ENCODE data around the gene PDCD10. TPM values are rescaled to one million over a fixed set of nuclear protein-coding genes. Genes with fewer than 3 reads are reported as not detected.

Gene PDCD10
- total RNA-seq, 2 experiments from 2014 or later, result 46.6 to 55.7 TPM

DNA sequence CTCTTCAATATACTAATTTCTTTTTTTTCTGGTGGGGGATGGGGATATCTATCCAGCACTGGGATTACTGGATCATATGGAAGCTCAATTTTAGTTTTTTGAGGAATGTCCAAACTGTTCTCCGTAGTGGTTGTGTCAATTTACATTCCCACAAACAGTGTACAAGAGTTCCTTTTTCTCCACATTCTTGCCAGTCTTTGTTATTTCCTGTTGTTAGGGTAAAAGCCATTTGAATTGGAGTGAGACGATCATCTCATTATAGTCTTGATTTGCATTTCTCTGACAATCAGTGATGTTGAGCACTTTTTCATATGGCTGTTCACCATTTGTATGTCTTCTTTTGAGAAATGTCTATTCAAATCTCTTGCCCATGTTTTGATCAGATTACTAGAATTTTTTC is 68.1 kb downstream of the PDCD10 start:
- no peak for DNase-seq
- no peaks in the 10 kb centered on the region for H3K4me1 Mint-ChIP-seq (ENCODE audit: low read depth)
- H3K4me3 Mint-ChIP-seq, result no peak overlapping the region
- H3K36me3 Mint-ChIP-seq (ENCODE audit: low read depth), result peaks cover 3% of the 10 kb centered on the region
- no peaks in the 10 kb centered on the region for H3K27me3 Mint-ChIP-seq (ENCODE audit: low read depth)
- peaks cover 2% of the 10 kb centered on the region for H3K9me3 Mint-ChIP-seq
- intact Hi-C loops (cut with micrococcal nuclease), result no loop called here
- CTCF ChIA-PET, result no interaction called here
- no peak overlapping the region for H3K27ac Mint-ChIP-seq

DNA sequence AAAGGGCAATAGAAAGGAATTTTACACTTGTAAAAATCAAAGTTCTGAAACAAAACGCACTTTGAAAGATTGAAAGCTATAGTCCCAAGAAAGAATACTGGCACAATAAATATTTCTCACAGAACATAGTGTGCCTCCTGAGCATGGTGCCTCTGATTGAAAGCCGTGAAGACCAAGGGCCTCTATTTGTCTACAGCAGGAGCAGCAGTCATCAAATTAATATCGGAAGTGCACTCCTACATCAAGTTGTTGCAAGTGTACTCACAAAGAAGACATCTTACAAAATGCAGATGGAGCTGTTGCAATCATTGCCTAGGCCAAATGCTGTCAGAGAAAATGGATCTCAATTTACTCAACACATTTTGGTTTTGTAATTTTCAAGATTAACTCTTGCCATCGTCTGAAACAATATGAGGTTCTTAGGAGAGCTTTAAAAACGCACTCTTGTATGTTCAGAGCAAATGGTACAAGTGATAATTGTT is 71.7 kb downstream of the PDCD10 start:
- Mint-ChIP-seq H3K27me3 (ENCODE audit: low read depth) (peaks cover 7% of the 10 kb centered on the region), H3K4me3 (no peak overlapping the region), H3K27ac (no peak overlapping the region), H3K9me3 (peaks cover 2% of the 10 kb centered on the region), H3K36me3 (ENCODE audit: low read depth) (peaks cover 1% of the 10 kb centered on the region), H3K4me1 (ENCODE audit: low read depth) (no peaks in the 10 kb centered on the region)
- intact Hi-C loops (cut with micrococcal nuclease), result no loop called here
- CTCF ChIA-PET, result no interaction called here
- DNase-seq, result no peak

DNA sequence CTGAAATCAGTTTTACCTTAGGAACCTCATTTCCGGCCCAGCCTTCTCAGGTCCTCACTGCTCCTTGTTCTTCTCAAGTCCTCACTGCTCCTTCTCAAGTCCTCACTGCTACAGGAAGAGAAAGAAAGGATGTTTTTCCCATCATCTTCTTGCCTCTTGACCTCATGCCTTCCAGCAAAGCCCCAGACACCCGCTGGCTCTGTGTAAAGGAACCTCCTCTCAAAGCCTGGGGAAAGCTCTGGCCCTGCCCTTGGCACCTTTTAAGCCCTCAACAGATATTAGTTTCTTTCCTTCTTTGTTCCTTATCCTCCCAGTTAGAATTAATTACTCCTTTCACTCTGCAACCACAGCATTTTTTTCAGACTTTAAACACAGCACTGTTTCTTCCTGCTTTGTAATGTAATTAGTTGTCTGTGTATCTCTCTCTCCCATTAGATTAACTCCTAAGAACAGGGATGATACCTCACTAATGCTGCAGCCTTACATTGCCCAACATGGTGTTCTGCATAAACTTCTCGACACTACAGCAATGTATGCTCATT is 76.9 kb downstream of the PDCD10 start:
- no peaks in the 10 kb centered on the region for H3K36me3 Mint-ChIP-seq (ENCODE audit: low read depth)
- CTCF ChIA-PET, result no interaction called here

DNA sequence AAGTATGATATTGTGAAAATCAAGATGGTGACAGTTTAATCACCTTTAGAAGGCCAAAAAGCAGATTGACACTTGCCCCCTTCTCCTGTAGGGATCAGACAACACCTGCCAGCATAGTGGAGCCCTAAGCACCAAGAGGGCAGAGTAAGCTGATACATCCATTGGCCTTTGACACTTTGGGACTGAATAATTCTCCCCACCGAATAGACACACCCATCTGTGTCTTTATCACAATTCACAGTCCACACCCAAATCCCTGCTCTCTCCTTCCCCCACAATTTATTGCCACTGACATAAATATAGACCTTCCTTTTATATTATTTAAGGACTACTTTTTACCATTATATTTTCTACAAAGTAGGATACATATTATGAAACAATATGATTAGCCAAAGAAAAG is 77.9 kb downstream of the PDCD10 start:
- H3K27ac Mint-ChIP-seq, result no peak overlapping the region
- CTCF ChIA-PET, result no interaction called here
- no peaks in the 10 kb centered on the region for H3K36me3 Mint-ChIP-seq (ENCODE audit: low read depth)
- H3K9me3 Mint-ChIP-seq, result no peaks in the 10 kb centered on the region
- H3K4me1 Mint-ChIP-seq (ENCODE audit: low read depth), result peaks cover 5% of the 10 kb centered on the region
- DNase-seq, result no peak
- peaks cover 9% of the 10 kb centered on the region for H3K27me3 Mint-ChIP-seq (ENCODE audit: low read depth)
- intact Hi-C loops (cut with micrococcal nuclease), result no loop called here
- H3K4me3 Mint-ChIP-seq, result no peak overlapping the region

More for the DNA sequence above, 76.9 kb downstream of the PDCD10 start:
- H3K27me3 Mint-ChIP-seq (ENCODE audit: low read depth), result peaks cover 9% of the 10 kb centered on the region
- intact Hi-C loops (cut with micrococcal nuclease), result no loop called here
- no peak for DNase-seq
- H3K4me1 Mint-ChIP-seq (ENCODE audit: low read depth), result peaks cover 5% of the 10 kb centered on the region
- H3K4me3 Mint-ChIP-seq, result no peak overlapping the region
- no peak overlapping the region for H3K27ac Mint-ChIP-seq
- H3K9me3 Mint-ChIP-seq, result no peaks in the 10 kb centered on the region

DNA sequence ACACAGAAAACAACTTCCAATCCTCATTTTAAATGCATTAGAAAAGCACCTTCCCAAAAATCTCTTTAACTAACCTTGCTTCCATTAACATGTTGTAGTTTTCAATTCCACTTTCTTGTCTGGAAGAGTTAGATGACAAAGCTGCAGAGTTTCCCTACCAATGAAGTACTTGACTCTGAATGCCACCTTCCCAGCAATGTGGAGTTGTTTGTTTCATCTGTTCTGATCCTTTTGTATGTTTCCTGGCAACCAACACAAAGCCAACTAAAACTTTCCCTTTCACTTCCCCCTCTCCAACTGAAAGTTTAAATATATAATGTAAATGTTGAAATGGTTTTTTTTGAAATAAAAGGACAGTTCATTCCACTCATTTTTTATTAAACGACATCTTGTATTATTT is 80.9 kb downstream of the PDCD10 start, which contains the start of gene WDR49:
WDR49 (minus strand) TSS at position 183 of the 400 bp plus-strand sequence. CDS start 517 bp downstream, outside the sequence.
- Mint-ChIP-seq H3K27me3 (ENCODE audit: low read depth) (peaks cover 3% of the 10 kb centered on the region), H3K27ac (no peak within 1 kb of the TSS), H3K4me1 (ENCODE audit: low read depth) (peaks cover 13% of the 10 kb centered on the region), H3K9me3 (no peaks in the 10 kb centered on the region), H3K36me3 (ENCODE audit: low read depth) (no peaks in the 10 kb centered on the region), H3K4me3 (no peak within 1 kb of the TSS)
- CTCF ChIA-PET, result no interaction called here
- intact Hi-C loops (cut with micrococcal nuclease), result no loop called here
- no peak for DNase-seq

DNA sequence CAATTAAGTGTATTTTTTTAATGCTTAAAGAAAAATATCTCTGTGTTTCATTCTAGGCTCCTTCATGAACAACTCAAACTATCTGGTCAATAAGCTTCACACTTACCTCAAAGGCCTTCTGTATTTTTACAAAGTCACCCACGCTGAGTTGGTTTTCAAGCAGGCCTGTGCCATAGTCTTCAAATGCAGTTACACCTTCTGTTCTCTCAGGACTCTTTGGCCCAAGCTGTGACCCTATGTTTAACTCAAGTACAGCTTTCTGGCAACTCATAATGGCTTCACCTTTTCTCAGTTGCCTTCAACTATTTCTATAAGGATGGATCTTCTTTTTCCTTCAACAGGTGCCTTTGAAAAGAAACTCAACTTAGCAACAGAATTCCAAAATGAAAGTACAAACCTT is 81.5 kb downstream of the PDCD10 start:
- no peaks in the 10 kb centered on the region for H3K36me3 Mint-ChIP-seq (ENCODE audit: low read depth)
- H3K9me3 Mint-ChIP-seq, result no peaks in the 10 kb centered on the region
- H3K4me1 Mint-ChIP-seq (ENCODE audit: low read depth), result peaks cover 13% of the 10 kb centered on the region
- H3K27me3 Mint-ChIP-seq (ENCODE audit: low read depth), result peaks cover 3% of the 10 kb centered on the region
- DNase-seq, result no peak
- H3K27ac Mint-ChIP-seq, result no peak overlapping the region
- H3K4me3 Mint-ChIP-seq, result no peak overlapping the region
- CTCF ChIA-PET, result no interaction called here
- intact Hi-C loops (cut with micrococcal nuclease), result no loop called here

DNA sequence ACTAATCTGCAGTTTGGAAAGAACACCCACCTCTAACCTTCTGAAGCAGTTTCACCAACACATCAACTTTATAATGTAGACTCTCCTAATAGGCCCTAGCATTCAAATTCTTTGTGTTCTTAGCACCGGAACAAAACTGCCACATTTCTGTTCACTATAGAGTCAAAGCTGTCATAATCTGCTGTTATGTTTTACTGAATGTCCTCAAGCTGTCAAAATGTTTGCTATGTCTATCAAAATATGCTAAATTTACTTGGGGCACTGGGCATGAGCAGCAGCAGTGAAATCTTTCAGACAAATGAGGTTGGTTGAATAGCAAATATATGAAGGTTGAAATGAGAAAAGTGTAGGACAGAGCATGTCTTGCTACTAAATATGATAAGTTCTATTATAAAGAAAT is 82.9 kb downstream of the PDCD10 start:
- no peaks in the 10 kb centered on the region for H3K36me3 Mint-ChIP-seq (ENCODE audit: low read depth)
- intact Hi-C loops (cut with micrococcal nuclease), result no loop called here

DNA sequence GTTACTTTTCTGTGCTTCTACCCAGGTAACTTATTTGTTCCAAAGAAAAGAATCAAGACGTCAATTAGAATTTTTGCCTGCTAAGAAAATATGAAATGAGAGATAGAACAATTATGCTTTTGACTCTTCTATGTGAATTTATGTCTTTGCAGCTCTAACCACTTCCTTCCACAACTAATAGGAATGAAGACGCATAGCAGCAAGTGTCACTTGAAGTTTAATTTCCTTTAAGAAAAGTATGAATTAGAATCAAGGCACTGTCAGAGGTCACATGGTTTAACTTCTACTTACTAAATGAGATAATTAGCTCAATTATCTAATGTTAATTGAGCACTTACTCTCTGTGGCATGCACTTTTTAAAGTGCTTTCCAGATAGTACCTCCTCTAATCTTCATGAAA is 84.2 kb downstream of the PDCD10 start:
- peaks cover 13% of the 10 kb centered on the region for H3K4me1 Mint-ChIP-seq (ENCODE audit: low read depth)
- intact Hi-C loops (cut with micrococcal nuclease), result no loop called here
- H3K9me3 Mint-ChIP-seq, result peaks cover 3% of the 10 kb centered on the region
- no peak overlapping the region for H3K27ac Mint-ChIP-seq
- CTCF ChIA-PET, result no interaction called here
- no peaks in the 10 kb centered on the region for H3K27me3 Mint-ChIP-seq (ENCODE audit: low read depth)
- H3K36me3 Mint-ChIP-seq (ENCODE audit: low read depth), result no peaks in the 10 kb centered on the region
- no peak for DNase-seq
- no peak overlapping the region for H3K4me3 Mint-ChIP-seq

More for the DNA sequence above, 82.9 kb downstream of the PDCD10 start:
- H3K27me3 Mint-ChIP-seq (ENCODE audit: low read depth), result no peaks in the 10 kb centered on the region
- peaks cover 13% of the 10 kb centered on the region for H3K4me1 Mint-ChIP-seq (ENCODE audit: low read depth)
- no peak for DNase-seq
- no peaks in the 10 kb centered on the region for H3K9me3 Mint-ChIP-seq
- H3K27ac Mint-ChIP-seq, result no peak overlapping the region
- CTCF ChIA-PET, result no interaction called here
- H3K4me3 Mint-ChIP-seq, result no peak overlapping the region

DNA sequence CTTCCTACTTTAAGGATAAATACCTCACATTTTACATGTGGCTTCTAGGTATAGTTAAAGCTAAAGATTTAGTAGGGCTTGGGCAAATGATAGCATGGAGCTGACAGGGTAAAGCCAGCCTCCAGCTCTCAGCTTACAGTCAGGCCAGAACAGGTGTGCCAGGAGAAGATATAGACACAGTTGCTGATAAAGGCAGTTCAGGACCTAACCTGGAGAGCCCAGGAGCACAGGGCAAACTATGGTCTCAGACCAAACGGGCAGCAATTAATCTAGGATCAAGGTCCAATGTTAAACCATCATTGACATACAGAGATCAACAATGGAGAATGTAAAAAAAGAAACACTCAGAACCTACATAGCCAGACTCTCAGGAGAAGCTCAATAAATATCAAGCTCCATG is 84.9 kb downstream of the PDCD10 start:
- CTCF ChIA-PET, result no interaction called here
- H3K4me1 Mint-ChIP-seq (ENCODE audit: low read depth), result peaks cover 13% of the 10 kb centered on the region
- H3K36me3 Mint-ChIP-seq (ENCODE audit: low read depth), result no peaks in the 10 kb centered on the region
- no peak overlapping the region for H3K27ac Mint-ChIP-seq
- no peaks in the 10 kb centered on the region for H3K27me3 Mint-ChIP-seq (ENCODE audit: low read depth)
- H3K9me3 Mint-ChIP-seq, result peaks cover 4% of the 10 kb centered on the region
- no peak overlapping the region for H3K4me3 Mint-ChIP-seq
- DNase-seq, result no peak
- intact Hi-C loops (cut with micrococcal nuclease), result no loop called here

DNA sequence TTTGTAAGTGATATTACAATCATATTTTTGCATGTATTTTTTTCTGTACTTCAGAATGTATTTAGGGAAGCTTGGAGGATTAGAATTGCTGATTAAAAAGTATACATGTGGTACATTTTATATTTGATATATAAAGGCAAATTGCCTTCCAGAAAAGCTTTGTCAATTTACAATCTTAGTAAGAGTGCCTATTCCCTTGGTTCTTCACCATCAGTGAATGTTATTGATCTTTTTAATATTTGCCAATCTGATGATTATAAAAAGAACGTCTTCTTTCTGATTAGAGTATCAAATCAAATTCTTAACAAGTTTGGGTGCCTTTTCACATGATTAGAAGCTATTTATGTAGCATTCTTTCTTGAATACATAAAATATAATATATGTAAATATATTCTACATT is 90.1 kb downstream of the PDCD10 start:
- H3K4me3 Mint-ChIP-seq, result no peak overlapping the region
- H3K36me3 Mint-ChIP-seq (ENCODE audit: low read depth), result peaks cover 2% of the 10 kb centered on the region
- H3K27ac Mint-ChIP-seq, result no peak overlapping the region
- no peak for DNase-seq
- peaks cover 6% of the 10 kb centered on the region for H3K27me3 Mint-ChIP-seq (ENCODE audit: low read depth)
- CTCF ChIA-PET, result no interaction called here
- no peaks in the 10 kb centered on the region for H3K4me1 Mint-ChIP-seq (ENCODE audit: low read depth)
- peaks cover 7% of the 10 kb centered on the region for H3K9me3 Mint-ChIP-seq
- intact Hi-C loops (cut with micrococcal nuclease), result no loop called here

Other genes with a start within 250 kb of the PDCD10 start
- gene WDR49, start 81.0 kb downstream of the PDCD10 start, total RNA-seq, result not detected
- under 1 TPM; 0.76 to 0.99 TPM for gene SERPINI1, start 829 bp upstream of the PDCD10 start, total RNA-seq

Data from activated naive CD4-positive, alpha-beta T cell treated with anti-CD3 and anti-CD28 coated beads for 36 hours (primary cell).